ENCODE results near the gene FRS2. TPM values are rescaled to one million over a fixed set of nuclear protein-coding genes. Genes with fewer than 3 reads are reported as not detected.

The FRS2 gene
- total RNA-seq, 1 experiment from 2014 or later = 33.7 TPM

DNA sequence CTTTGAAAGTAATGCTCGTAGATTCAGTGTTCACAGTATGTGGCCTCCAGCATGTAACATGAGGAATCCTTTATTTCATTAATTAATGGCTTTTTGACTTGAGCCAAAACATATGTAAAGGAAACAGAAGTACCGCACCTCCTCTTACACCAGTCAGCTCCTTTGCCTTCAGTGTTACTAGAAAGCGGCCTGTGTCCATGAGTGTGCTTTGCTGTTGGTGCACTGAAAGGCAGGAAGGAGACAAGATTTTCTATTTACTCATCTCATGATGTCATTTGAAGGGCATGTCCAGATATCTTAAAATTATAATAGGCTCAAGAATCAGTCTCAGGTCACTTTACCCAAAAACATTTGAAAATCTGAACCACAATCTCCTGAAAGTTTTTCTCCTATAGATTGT is 105.2 kb downstream of the FRS2 start:
- no peaks in the 10 kb centered on the region for H3K9me3 Mint-ChIP-seq

More for the DNA sequence above, 105.2 kb downstream of the FRS2 start:
- Histone ChIP-seq H3K14ac (ENCODE audit: insufficient read depth, low read length) (no peak overlapping the region), H3K79me1 (ENCODE audit: insufficient read depth, low read depth, low read length, poor library complexity, severe bottlenecking) (no peaks in the 10 kb centered on the region), H2BK15ac (ENCODE audit: low read depth, low read length) (no peak overlapping the region), H3K4me2 (ENCODE audit: insufficient read depth, insufficient read length, low read length) (no peak overlapping the region), H3K9ac (ENCODE audit: extremely low read depth, insufficient read length, low read length) (no peak overlapping the region), H3K4ac (ENCODE audit: low read depth, low read length) (no peak overlapping the region), H4K20me1 (ENCODE audit: control insufficient read depth, insufficient read depth, insufficient read length) (no peaks in the 10 kb centered on the region), H2AFZ (ENCODE audit: low read length) (no peak overlapping the region), H3K9me3 (ENCODE audit: control insufficient read depth, low read depth, low read length) (no peaks in the 10 kb centered on the region), H3K18ac (ENCODE audit: insufficient read length, low read depth, low read length) (no peak overlapping the region), H2BK20ac (ENCODE audit: low read depth, low read length, poor library complexity, severe bottlenecking) (no peak overlapping the region), H4K91ac (ENCODE audit: insufficient read length, low read depth, low read length) (no peak overlapping the region), H4K5ac (ENCODE audit: insufficient read length, low read depth, low read length) (no peak overlapping the region), H3K27ac (ENCODE audit: insufficient read length, low read depth, low read length) (no peak overlapping the region), H2AK5ac (ENCODE audit: insufficient read length, low read length) (no peak overlapping the region), H2BK5ac (ENCODE audit: insufficient read length, low read length) (no peak overlapping the region), H3K56ac (ENCODE audit: insufficient read length, low read depth, low read length) (no peak overlapping the region), H3K4me1 (ENCODE audit: insufficient read depth, low read length) (no peaks in the 10 kb centered on the region), H3K27me3 (ENCODE audit: insufficient read depth, low read length) (no peaks in the 10 kb centered on the region), H2BK120ac (ENCODE audit: low read depth, low read length, poor library complexity, severe bottlenecking) (no peak overlapping the region), H3K23me2 (ENCODE audit: insufficient read length, low read depth, low read length, poor library complexity, severe bottlenecking) (no peaks in the 10 kb centered on the region), H3K79me2 (ENCODE audit: insufficient read depth, low read length) (no peaks in the 10 kb centered on the region), H2BK12ac (ENCODE audit: insufficient read length, low read depth, low read length) (no peak overlapping the region), H3T11ph (ENCODE audit: low read length) (no peak overlapping the region), H4K8ac (replicated peaks; ENCODE audit: insufficient read length, low read depth, low read length) (no peak overlapping the region), H3K23ac (ENCODE audit: insufficient read length, low read depth, low read length) (no peak overlapping the region)
- no peaks in the 10 kb centered on the region for H3K27me3 Mint-ChIP-seq (ENCODE audit: low read depth)
- peaks cover 5% of the 10 kb centered on the region in 2 experiments for H3K4me1 Mint-ChIP-seq
- WGBS (ENCODE audit: extremely low coverage, insufficient read length, low lambda C conversion rate) = no CpG with 5 or more reads among the region's 3 CpGs
- peaks cover 20 to 44% (median 40%) of the 10 kb centered on the region in 3 experiments for H3K36me3 Mint-ChIP-seq (ENCODE audit: insufficient read depth in 1 of 3, low read depth in 3 of 3)
- no peak overlapping the region for H3K27ac Mint-ChIP-seq
- no peak overlapping the region for H3K4me3 Mint-ChIP-seq
- TF ChIP-seq, protein P1, sequence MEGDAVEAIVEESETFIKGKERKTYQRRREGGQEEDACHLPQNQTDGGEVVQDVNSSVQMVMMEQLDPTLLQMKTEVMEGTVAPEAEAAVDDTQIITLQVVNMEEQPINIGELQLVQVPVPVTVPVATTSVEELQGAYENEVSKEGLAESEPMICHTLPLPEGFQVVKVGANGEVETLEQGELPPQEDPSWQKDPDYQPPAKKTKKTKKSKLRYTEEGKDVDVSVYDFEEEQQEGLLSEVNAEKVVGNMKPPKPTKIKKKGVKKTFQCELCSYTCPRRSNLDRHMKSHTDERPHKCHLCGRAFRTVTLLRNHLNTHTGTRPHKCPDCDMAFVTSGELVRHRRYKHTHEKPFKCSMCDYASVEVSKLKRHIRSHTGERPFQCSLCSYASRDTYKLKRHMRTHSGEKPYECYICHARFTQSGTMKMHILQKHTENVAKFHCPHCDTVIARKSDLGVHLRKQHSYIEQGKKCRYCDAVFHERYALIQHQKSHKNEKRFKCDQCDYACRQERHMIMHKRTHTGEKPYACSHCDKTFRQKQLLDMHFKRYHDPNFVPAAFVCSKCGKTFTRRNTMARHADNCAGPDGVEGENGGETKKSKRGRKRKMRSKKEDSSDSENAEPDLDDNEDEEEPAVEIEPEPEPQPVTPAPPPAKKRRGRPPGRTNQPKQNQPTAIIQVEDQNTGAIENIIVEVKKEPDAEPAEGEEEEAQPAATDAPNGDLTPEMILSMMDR (conservative IDR thresholded peaks at IDR 0.05) = no peak
- no peak for DNase-seq
